Stimulated activated CD4-positive, alpha-beta T cell treated with anti-CD3 and anti-CD28 coated beads, Interleukin-1b, Interleukin-23, amount 100 ng/mL, for 48 hours (primary cell): Measurements from ENCODE around the gene LGR4.

Experiments
- DNase-seq: peaks from one replicate; pipeline ENCODE4 v3.0.0-alpha.2; 2020

Gene LGR4

GRCh38 chr11:27427183-27427980, 45.2 kb downstream of the LGR4 start:
- DNase-seq: no peak

DNA sequence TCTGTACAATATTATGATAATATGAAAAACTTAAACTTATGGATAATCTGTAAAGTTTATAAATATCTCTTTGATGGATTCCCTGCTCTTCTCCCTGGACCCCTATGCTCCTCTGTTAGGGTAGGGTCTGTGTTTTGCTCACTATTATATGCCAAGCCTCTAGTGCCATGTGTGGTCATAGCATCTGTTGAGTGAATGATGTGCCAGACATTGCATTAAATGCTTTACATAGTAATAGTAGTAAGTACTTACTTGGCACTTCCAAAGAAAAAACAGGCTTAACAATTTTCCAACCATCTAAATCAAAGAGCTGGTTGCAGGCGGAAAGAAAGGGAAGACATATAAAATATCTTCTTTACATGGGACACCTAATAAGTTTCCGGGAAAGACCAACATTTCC, 46.8 kb downstream of the LGR4 start:
- DNase-seq: no peak

DNA sequence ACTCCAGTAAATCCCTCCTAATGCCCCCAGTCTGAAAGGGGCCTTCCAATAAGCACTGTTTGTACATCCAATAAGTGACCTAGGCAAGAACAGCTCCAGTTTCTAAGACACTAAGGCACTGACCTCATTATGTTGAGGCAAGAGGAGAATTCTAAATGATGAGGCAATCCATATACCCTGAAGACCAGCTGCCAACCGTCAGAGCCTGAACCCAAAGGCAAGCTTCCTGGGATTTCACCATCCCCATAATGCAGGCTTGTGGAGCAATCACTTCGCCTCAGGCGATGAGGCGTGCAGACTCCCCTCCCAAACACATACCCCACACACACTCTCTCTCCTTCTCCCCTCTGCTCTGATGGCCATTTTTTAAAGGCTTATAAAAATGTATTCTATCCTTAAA, 49.5 kb downstream of the LGR4 start:
- DNase-seq: no peak

DNA sequence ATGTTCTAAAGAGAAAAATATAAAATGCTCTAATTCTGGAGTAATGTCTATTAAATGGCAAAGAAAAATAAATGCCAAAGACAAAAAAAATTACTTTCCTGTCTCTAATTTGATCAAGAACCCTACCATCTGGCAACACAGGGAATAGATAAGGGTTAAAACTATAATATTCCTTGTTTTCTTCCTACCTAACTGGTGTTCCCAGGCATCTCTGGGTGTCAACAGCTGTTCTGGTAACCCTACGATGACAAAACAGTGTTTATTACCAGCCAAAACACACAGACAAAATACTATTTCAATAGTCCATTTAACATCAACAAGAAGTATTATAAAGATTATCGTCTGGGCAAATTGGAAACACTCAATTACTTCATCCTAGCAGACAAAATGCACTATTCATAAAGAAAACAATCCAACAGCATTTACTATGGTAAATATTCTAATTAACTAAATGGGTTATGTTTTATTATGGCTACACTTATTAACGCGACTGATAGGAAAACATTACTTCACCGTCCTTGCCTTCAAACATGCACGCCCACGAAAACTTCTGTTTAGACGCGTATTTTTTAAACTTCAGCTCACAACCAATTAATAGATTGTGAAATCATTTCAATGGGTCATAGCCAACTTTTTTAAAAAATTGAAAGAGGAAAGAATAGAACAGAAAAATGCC, 50.6 kb downstream of the LGR4 start:
- DNase-seq: no peak

GRCh38 chr11:27420722-27421572, 51.6 kb downstream of the LGR4 start:
- no peak for DNase-seq

DNA sequence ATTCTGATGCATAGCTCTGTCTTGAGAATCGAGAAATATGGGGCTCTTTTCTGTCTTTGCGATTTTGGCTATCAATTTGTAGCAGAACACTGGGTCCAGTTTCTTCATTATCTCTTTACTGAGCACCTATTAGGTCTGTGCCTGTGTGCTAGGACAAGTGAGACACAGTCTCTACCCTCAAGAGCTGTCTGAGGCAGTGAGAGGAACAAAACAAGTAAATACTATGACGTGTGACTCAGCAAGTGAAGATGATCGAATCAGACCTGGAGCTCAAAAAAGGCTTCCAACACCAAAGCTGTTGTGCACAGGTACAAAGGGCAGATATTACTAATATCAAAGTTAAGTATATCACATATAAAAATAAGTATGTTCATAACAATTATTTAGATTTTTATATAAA, 52.4 kb downstream of the LGR4 start:
- no peak for DNase-seq

DNA sequence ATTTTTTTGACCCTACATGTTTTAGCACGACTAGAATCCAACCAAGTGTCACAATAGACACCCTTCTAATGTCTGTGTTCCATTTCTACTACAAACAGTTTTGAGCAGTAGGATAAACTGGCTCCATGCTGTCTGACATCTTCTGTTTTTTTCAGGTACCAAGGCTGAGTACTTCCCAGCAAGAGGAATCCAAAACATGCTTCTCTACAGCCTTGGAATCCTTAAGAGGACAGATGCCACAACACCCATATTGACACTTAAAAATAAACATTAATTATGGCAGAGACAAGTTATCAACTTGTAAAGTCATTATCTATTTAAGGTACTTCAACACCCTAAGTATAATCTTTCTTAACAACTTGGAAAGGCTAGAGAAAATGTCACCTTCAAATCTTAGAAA, 54.2 kb downstream of the LGR4 start:
- no peak for DNase-seq

DNA sequence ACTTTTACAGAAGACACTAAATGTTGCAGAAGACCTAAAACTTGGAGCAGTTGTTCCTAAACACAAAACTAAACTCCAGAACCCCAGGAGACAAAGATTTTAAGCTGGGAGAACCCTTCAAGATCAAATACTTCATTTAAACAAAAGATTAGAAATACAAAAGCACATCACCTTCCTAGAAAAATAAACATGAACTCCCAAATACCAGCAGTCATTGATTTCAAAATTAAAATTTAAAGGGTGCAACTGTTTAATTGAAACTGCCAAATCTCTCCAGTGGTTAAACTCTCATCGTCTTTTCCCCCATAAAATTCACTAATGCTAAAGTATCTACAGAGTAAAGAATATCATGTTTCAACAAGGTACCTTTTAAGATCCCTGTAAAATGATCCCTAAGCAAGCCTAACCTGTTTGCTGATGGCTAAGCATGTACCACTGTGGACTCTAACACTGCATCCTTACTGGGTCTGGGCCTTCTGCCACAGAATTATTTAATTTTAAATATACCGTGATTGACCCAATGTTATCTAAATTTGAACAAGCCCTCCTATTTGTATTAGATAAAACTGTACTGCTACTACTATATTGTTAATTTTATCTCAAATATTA, 55.9 kb downstream of the LGR4 start:
- DNase-seq: no peak

DNA sequence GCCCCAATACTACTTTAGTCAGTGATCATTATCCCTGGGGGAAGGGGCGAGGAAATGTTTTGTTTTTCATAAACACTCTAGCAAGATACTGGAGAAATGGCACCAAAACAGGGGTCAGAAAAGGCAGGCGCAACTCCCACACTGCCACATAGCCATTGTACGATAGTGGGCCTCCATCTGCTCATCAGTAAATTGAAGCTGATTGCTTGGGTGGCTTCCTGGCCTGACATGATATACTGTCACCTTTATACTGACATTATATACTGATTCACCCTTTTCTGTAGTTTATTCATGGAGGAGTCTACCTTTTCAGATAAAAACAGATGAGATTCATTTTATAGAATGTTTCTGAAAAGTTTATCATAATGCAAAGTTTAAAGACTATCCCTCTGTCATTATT, 57.9 kb downstream of the LGR4 start:
- no peak for DNase-seq

DNA sequence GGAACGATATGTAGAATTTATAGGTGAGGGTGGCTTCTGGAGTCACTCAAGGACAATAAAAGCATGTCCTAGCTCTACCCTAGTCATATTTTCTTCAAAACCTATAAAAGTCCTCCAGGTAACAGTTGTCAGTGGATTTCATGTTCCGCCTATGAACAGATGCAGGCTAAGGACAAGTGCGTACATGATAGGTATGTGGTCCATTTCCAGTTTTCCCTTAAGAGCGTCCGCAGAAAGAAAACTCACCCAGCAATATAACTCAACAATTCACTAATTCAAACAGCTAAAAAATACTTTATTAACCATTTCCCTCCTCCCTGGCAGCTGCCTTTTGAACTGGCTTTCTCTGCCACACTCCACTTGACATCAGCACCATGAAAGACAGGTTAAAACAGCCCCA, 59.4 kb downstream of the LGR4 start:
- no peak for DNase-seq

GRCh38 chr11:27412192-27412691, 60.3 kb downstream of the LGR4 start:
- no peak for DNase-seq

DNA sequence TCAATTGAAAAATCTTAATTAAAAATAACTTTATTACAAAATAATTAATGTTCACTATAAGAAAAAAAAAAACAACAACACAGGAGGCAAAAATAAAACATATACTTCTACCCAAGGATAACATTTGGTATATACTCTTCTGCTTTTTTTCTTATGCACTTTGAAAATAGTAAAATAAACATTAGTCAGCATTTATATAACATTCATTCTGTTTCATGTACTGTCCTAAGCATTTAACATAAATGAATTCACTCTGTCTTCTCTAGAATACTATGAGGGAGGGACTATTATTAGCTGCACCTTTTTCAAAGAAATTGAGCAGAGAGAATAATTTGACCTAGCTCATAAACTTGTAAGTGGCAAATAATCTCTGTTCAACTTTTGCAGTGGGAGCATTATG, 61.3 kb downstream of the LGR4 start:
- no peak for DNase-seq

DNA sequence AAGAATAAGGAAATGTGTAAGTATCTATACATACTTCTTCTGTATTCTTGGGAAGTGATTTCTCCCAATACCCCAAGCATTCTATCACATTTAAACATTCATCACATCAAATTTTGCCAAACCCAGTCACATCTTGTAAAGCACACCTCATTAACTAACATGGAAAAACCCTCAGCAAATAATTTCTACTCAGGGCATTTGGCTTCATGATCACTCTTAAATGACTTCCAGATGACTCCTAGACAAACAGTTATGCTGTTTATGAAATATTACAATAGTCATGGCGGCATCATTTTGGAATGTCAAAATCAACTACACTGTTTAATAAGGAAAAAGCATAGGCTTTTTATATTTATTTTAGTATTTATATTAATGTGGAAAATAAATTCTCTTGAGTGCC, 62.3 kb downstream of the LGR4 start:
- no peak for DNase-seq

DNA sequence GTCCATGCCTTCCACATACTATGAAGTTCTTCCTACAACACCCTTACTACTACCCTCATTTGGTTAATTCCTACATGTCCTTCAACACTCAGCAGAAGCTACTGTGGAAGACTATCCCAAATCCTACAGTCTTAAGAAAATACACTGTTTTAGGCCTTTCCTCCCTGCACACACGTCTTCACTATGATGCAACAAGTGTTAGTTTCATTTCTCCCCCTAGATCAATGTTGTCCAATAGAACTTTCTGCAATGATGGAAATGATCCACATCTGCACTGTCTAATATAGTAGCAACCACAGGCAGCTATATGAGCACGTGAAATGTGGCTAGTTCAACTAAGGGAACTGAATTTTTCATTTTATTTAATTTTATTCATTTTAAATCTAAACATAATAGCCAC, 62.8 kb downstream of the LGR4 start:
- DNase-seq: no peak

DNA sequence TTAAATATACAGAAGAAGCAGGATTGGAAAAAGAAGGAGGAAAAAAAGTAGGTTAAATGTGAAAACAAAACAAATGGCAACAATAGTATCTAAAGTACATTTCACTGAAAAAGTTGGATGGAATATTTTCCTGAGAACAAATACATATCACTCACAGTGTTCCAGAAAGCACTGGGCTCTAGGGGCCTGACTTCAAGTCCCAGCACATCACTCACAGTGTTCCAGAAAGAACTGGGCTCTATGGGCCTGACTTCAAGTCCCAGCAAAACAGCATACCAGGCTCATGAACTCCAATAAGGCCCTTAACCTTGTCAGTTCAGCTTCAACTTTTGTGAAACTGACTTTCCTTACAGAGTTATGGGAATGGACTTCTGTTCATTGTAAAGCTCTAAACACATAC, 63.5 kb downstream of the LGR4 start:
- DNase-seq: no peak

DNA sequence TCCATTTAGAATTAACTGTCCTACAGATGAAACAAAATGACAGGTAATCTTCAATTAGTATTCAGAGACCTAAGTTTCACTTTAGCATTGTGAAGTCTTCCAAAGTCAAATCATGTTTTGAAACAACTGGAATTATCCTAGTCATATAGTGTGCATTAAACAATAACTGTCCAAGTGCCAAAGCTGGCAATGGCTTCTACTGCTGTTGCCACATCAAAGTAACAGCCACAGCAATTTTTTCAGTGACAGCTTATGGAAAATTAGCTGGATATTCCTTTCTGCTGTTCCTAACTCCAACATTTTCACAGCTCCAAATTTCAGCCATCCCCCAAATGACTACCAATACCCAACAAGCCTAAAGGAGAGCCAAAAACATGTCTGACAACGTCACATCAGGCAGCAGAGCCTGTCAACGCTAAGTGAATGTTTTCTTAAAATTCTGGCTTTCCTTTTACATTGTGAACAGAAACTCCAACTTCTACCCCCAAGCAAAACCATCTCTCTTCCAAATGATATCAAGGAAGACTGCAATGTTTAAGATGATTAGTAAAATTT, 64.3 kb downstream of the LGR4 start:
- DNase-seq: no peak

GRCh38 chr11:27406498-27407354, 65.9 kb downstream of the LGR4 start:
- no peak for DNase-seq

- DNase-seq: no peak
These were observed 67.5 kb downstream of the LGR4 start for GRCh38 chr11:27405134-27405533.

GRCh38 chr11:27404427-27404826, 68.2 kb downstream of the LGR4 start:
- DNase-seq: no peak

- no peak for DNase-seq
These were observed 69.4 kb downstream of the LGR4 start for GRCh38 chr11:27403195-27403594.

DNA sequence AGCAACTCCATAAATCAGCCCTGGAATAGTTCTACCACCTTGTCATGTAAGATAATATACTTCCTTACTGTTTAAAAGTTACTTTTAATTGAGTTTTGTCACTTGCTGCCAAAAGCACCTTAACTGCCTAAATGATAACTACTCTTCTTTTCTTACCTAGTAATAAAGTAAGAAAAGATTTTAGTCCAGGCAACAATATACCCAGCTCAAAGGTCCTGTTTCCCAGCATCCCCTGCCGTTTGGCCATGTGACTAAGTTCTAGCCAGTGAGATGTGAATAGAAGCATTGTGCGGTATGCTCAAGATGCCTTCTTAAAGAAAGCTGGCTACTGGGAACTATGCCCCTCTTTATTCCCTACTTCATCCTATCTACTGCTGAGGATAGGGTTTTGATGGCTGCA, 70.1 kb downstream of the LGR4 start:
- DNase-seq: no peak

DNA sequence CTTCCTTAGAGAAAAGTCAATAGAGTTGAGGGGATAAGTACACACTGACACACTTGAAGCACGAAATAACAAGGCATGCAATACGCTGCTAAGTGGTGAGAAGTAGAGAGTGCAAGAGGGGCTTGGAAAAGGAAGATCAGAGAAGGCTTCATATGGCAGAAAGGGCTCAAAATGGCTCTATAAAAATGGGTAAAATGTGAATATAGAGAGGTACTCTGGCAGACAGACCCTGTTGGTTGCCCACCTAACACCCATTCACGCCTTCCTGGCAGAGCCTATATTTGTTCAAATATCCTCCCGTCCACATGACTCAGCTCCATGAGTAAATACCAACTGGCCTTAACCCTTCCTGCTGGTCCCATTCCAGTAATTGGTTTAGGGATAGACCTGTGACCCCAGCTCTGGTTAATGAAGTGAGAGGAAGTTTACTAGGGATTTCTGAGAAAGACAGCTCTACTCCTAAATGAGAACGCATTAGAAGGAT, 70.7 kb downstream of the LGR4 start:
- DNase-seq: no peak
